NCI-H187 (cell line): ENCODE data around the gene NRG3.

Source experiments
- DNase-seq, 2 experiments: peaks; one replicate each; lab custom pipeline; 2025; lab: John Stamatoyannopoulos, UW

The NRG3 gene

DNA sequence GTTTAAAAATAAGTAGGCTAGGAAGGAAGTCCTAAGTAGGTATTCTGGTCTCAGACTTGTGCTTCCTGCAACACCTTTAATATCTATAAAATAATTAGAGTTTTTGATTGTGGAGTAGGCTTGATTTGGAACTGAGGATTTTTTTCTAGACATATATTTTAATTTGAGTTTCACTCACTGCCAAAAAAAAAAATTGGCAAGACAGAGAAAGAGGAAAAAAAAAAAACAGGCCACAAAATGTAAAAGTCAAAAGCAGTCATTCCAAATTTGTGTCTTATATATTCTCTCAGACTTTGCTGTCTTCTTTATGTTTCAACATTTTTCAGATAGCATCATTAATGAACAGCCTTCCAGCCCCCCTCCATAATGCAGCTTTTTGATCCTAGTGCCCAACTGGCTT is 346.1 kb downstream of the NRG3 start:
- DNase-seq: no peak

DNA sequence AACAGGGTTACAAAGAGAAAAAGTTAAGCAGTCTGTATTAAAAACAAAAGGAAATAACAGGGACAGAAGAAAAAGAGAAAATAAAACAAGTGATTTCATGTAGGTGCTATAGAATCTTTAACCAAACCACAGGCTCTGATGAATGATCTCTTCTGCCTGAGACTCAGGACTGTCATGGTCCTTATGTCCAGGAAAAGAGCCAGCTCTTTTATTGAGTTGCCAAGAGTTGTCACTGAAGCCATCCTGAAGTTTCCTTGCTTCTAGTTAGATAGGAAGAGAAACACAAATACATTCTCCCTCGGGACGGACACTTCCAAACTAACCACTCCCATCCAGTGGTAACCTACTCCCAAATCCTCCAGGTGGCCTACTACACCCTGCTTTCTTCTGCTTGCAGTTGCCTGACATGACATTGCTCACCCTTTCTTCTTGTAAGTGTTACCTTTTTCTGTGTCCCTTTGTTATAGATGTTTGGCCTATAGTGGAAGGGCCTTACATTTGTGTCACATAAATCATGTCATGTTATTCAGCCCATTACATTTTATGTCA is 346.7 kb downstream of the NRG3 start:
- no peak for DNase-seq

DNA sequence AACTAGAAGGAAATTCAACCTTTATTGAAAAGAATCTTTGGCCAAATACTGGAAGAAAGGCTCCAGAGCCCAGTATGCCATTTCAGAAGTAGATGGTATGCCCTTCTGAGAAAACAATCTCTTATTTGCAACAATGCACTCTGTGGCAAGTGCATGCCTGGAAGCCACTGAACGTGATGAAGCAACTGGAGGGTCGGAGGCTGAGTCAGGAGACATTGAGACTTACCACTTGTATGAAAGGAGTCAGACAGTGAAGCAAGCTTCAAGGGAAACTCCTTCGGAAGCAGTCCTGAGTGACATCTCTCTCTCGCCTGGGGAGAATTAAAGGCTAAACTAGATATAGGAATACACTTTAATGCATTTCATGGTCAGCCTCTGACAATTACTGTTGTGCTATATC is 353.7 kb downstream of the NRG3 start:
- DNase-seq: no peak

DNA sequence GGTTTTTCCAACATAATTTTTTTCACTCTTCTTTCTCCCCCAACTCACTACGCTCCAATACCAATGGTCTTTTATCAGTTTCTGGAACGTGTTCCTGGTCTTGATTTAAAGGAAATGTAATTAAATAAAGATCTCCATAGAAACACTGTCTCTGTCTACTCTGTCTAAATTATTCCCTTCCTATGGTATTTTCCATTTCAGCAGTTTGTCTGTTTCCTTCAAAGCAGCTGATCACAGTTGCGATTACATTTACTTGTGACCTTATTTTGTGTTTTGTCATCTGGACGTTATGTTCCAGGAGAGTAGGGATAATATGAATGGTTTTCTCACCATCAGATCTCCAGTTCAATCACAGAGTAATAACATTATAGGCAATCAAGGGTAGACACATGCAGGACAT is 359.2 kb downstream of the NRG3 start:
- no peak for DNase-seq

DNA sequence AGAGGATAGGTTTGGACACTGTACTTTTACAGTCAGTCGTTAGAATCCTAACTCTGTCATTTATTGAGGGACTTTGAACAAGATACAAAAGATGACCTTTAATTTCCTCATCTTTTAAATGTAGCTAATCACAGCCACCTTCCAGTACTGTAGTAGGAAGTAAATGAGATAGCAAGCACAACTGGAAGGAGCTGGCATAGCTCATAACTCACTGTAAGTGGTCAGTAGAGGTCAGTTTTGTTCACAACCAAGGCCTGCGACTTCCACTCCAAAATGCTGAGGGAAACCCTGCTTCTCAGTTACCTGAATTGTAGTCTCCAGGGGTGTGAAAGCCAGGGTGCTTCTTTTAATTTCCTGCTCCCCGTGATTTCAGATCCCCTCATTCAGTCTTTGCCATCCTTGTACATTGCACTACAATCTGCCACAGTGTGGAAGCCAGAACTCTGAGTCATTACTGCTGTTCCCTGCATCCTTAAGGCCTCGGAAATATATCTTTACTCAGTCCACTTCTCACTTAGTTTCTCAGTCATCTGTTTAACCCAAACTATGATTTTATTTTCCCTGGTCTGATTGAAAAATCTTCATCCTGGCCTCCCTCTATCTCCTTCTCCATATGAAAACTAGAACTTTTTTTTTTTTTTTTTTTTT is 361.2 kb downstream of the NRG3 start:
- DNase-seq: no peak

DNA sequence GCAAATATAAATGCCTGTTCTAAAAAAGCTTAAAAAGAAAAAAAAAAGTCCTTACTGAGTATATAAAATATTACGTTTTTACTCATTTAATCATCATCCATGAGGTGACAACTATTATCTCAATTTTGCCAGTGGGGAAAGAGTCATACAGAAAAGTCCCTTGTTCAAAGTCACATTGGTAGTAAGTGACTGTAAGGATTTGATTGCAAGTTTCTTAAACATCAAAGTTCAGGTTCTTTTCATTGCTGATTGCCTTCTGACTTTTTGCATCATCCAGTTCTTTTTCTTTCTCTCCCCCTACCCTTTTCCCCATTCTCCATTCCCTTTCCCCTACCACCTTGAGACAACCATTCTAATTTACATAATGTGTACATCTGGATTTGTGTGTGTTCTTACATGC is 363.3 kb downstream of the NRG3 start:
- DNase-seq: no peak

DNA sequence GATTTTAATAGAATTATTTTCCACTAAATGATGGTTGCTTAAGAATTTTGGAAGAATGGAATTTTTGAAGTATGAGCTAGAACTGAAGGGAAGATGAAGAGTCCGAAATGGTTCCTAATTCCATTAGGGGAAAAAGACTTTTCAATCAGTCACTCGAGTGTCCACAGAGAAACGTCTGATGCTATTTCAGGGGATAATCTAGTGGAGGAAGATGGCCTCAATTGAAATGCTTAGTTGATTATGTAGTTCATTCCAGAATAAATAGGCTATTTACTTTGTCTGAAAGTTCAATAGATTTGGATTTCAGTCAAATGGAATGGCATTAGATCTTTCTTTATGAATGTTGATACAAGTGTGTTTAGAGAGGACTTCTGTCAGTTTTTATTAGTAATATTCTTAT is 365.4 kb downstream of the NRG3 start:
- no peak for DNase-seq

DNA sequence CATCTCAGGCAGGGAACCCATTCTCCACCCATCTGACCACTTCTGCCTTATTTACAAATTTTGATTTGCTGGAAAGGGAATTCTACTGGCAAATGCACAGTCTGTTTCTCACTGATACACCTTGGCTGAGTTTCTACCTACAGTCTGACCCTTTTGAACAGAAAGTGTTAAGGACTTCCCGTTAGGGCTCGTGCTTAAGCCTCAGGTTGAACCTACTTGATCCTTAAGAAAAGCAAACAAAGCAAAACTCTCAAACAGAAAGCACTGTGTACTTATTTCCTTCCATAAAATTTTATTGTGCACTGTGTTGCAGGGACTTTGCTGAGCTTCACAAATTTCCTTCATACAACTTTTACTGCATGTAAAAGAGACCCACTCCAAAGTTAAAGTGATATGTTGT is 367.8 kb downstream of the NRG3 start:
- DNase-seq: no peak

DNA sequence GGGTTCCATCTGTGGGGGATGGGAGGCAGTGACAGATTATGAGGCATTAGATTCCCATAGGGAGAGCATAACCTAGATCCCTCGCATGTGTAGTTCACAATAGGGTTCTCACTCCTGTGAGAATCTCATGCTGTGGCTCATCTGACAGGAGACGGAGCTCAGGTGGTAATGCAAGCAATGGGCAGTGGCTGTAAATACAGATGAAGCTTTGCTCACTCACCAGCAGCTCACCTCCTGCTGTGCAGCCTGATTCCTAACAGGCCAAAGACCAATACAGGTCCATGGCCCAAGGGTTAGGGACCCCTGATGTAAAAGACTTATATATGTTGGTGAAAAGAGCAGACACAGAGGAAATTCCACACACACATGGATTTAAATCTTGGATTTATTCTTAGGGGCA is 370.2 kb downstream of the NRG3 start:
- no peak for DNase-seq

DNA sequence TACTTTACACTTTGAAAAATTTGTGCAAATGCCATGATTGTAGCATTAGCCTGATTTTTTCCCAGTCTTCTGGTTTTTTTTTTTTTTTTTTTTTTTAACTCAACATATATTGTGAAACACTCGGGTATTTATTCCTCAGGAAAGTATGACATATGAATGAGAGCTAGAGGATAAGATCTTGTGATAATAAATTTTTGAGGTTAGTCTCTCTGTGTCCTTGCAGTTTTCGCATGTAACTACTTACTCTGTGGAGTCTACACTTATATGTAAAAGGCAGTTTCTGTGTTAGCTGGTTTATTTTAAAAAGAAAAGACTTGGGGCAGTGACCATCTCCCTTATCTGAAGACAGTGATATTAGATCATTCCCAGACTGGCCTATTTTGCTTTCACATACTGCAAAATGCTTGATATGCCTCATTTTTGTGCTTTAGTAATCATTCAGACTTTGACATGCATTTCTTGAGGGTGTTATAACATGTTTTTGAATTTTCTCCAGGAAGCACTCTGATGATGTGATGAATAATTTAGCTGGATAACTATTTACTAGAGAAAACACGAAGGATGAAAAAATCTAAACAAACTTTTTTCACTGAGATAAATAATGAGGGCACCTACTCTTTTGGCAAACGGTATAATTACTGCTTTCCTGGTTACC is 371.0 kb downstream of the NRG3 start:
- no peak for DNase-seq

DNA sequence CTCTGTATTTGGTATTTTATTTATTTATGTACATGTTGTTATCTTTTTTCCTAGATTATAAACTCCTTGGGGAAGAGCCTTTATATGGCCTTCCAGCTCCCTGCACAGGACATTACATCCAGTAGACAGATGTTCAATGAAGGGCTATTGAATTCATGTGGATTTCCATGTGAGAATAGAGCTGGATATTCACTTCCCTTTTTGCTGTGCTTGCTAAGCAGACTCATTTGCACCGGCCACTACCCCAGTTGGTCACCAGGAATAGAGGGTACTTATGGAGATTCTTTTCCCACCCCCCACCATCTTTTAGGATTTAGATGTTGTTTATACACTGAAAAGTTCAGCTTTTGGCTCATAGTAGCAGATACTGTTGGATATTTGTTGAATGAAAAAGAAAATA is 374.1 kb downstream of the NRG3 start:
- no peak for DNase-seq

DNA sequence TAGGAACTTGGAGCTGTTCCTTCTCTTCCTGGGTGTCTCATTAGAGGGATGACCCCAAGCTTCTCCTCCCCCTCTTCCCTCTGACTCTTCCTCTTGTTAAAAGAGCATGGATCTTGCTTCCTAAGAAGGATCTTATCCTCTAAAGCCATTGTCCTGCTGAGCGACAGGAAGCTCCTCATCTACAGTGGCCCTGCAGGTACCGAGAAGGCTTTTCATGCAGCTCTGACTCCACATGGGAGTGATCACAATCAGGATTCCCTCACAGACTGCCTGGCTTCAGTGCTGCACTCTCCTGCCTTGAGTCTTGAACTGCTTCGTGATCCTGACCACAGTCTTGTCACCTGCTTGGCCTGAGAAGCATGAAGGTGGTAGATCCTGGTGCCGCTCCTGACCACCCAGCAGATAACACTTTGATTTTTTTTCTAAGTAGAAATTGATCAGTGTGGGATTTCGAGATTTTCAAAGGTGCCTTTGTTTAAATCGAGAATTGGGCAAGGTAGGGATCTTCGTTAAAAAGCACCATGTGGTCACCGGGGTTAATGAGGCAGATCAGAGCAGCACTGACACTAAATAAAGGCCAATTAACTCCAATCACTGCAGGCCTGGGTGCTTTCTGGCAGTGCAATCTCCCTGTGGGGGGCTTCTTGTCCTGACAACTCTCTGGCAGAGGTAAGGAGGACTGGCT is 376.4 kb downstream of the NRG3 start:
- DNase-seq: no peak

DNA sequence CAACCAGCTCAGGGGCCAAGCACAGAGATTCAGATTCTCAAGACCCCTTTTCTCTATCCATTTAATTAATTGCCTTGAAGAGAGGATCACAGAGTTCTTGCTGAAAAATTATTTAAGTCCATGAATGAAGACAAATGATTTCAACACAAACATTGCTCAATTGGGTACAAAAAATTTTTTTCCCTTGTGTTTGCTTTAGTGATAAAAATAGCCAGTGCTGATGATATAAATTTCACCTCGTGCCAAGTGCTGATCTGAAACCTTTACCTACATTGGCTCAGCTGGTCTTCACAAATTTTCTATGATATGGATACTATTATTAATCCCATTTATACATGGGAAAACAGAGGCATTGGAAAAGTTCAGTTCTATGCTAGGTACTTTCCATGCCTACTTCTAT is 377.1 kb downstream of the NRG3 start:
- DNase-seq: no peak

DNA sequence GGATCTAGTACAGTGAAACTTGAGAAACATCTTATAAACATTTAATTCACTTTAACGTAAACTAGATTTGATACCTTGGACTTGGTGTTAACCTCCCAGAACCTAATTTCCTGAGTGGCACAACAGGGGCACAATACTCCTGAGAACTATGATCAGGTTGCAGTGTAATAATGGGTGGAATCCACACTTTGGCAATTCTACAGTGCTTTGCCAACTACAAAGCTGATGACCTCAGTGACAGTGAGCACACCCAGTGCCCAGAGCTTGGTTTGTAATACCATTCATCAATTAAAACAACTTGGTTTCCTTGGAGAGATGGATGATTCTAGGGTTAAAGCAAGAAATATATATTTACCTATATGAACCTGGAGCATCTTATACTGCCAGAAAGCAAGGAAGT is 379.2 kb downstream of the NRG3 start:
- no peak for DNase-seq

DNA sequence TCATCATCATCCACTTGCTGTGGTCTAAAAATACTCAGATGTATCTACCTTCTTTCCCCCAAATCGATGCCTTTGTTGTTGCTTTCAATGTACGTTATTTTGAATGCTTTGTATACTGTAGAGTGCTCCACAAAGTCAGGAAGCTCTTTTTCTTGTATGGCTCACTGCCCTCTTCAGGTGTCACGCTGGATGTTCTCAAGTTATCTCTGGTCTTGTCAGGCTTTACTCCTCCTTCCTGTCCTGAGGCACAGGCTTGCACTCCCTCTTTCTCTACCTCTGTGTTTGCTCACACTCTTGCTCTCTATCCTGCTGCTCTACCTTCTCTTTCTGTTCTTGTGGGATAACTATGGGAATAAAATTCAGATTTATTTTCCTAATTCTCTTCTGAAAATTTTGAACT is 381.3 kb downstream of the NRG3 start:
- no peak for DNase-seq

DNA sequence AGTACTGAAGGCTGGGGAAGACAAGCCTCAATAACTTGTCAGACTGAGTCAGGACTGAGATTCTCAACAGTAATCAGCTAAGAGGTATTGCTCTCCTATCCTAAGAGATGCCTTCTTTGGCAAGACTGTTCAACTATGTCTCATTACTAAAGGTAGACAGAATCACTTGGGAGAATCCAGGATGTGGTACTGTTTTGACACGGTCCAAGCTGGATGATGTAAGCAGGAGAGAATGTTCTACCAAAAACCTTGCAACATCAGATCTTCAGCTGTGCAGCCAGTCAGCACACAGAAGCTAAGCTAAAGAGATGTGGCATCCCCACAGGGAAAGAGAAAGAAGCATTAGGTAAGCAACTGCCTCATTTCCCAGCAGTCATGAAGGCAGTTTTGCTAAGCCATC is 391.4 kb downstream of the NRG3 start:
- DNase-seq: no peak

DNA sequence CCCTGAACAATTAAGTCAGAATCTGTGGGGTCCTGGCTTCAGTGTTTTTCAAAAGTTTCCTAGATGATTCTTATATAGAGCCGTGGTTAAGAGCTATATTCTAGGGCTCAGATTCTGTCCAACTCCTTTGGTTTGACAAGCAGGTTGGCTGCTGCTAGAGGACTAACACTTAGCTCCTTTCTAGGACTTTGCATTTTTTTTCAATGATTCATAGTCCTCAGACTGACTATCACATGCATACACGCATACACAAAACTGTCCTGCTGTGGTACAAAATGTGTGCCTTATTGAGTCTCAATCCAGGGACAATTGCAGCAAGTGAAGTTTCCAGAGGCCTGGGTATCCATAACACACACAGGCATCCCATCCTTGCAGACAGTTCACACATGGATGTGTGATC is 392.0 kb downstream of the NRG3 start:
- DNase-seq: no peak

DNA sequence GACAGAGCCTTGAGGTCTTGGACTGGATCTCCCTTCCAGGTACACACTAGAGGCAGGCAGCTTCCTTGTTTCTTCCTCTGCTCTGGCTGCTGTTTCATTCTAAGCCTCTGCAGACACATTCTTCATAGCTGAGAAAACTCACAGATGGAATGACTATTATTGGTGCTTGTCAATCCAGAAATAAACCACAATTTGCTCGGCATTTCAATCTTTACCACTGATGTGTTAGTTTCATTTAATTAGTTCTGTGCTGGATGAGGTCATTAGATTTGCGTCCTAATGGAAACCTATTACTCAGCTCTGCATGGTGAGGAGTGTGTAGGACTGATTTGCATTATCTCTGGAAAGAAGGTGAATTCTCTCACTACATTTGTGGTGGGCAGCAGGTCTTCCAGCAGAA is 392.5 kb downstream of the NRG3 start:
- no peak for DNase-seq

DNA sequence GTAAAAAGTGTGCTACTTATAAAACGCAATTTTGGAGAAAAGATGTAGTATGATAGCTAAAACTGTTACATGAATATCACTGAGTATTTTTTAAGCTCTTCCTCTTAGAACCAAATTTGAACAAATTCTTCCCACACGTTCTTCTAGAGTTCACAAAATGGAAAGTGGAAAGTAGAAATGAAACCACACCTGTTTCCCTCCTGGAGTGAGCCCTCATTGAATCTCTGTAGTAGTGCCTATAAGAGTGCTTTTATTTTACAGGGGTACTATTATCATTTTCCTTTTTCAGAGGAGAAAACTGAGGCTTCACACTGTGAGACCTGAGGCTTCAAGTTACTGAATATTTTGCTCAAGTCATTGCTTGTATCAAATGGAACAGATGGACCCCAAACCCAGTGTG is 393.0 kb downstream of the NRG3 start:
- no peak for DNase-seq

DNA sequence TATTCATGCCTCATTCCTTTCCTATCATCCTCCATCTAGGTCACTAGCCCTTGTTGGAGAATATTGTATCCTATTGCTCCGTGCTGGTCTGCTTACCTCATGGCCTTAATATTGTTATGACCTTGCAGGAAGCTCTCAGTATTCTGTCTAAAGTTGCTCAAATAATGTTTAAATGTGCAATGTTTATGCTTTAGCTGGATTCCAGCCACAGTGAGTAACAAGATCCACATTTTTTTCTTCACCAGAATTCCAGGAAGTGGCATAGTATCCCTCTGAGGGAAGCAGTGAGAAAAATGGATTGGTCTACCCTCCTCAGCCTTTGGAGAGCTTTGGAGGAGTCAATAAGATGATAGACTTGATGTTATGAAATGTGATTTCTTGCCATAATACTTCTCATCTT is 402.6 kb downstream of the NRG3 start:
- no peak for DNase-seq

DNA sequence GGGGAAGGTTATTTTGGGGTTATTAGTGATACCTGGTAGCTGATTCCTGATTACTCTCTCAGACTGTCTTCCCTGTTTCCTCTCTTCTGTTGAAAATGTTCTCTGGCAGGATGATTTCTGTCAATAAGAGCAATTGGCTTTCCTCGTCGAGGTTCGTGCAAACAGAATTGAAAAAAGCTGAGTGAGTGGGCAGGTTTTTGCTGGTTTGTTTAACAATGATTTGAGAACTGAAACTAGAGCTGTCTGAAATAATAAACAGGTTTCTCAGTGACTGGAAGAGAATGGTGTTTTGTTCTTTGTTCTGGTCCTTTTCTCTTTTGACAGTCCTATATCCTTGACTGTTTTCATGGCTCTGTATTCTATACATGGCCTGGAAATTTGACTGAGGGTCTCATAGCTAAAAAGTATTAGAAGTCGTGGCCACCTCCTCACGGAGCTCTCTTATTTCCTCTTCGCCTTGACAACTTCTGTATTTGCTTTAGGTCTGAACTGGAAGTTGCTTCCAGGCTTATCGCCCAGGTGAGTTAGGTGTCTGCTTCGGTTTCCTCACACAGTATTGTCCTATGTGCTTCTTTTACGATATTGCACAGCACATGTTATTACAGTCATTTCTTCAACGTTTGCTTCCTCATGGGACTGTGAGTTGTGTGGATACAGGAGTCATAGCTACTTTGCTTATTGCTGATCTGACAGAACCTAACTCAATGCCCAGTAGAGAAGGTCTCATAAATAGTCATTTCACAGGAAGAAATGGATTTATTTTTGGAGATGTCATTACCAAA is 403.6 kb downstream of the NRG3 start:
- no peak for DNase-seq

DNA sequence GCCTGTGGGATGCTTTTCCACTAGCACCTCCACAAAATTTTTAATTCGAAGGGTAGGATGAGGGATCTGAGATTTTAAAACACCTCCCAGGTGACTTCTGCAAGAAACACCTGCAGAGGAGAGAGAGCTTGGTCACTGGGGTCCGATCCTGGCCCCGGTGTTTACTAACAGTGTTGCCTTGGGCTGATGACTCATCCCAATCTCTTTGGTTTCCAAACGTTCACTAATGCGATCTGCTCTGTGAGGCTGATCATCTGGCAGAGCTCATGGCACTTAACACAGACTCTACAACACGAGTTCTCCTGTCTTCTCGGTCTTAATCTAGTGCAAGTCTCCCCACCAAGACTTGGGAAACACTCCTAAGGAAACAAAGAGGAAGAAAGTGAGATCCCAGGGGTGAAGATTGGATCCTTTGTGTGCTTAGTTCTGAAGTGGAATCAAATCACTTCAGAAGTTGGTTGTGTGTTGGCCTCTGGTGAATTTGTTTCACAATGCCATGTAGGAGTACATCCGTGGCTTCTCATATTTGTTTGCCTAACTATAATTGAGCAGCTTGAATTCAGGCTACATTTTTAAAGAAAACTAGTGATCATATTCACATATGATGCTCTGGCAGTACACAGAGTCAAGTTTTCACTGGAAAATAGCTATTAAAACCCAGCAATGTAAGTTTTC is 407.9 kb downstream of the NRG3 start:
- no peak for DNase-seq
